ENCODE results near the gene SNX15. TPM values are rescaled to one million over a fixed set of nuclear protein-coding genes. Genes with fewer than 3 reads are reported as not detected.

Gene SNX15
- total RNA-seq, 2 donors from 2014 or later: 14.2 to 16.4 TPM

DNA sequence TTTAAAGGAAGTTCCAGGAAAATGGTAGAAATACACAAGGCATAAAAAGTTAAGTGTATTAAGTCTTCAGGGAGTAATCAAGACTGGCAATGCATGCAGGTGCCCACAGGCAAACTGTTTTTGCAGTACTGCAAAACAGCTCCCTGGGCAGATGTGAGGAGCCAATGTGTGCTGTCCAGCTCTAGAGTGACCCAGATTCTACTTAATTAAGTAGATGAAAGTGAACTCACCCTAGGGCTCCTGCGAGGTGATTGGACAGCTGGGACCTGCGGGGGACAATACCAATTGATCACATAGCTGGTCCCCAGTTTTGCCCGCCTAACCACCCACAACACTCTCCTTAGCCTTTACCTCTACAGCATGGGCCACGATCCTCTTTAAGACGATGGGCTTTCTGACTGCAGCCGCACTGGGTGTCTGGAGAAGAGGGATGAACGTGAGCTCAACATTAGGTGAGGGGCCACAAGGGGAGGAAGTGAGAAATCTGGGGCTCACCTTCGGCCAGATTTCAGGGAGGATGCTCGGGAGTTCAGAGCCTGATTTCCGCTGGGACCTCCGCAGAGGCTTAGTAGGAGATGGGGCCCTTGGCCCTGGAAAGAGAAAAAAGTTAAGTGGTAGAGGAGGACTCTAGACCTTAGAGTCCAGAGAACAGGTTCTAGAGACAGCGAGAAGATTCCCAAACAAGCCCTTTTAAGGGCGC, 56.0 kb downstream of the SNX15 start:
- peaks cover 42% of the 10 kb centered on the region for H3K36me3 Mint-ChIP-seq (ENCODE audit: low read depth)
- H3K4me3 Mint-ChIP-seq: peak overlapping the region; percentile 91
- no peak for DNase-seq
- peak overlapping the region; percentile 98 for H3K27ac Mint-ChIP-seq
- H3K4me1 Mint-ChIP-seq: peaks cover 6% of the 10 kb centered on the region
- H3K27me3 Mint-ChIP-seq (ENCODE audit: insufficient read depth): no peaks in the 10 kb centered on the region
- Histone ChIP-seq H3K36me3 (ENCODE audit: control insufficient read depth, insufficient read depth, low read length) (peaks cover 55% of the 10 kb centered on the region), H3K4me3 (ENCODE audit: low read length) (peak overlapping the region; percentile 99), H3K9me3 (ENCODE audit: control insufficient read depth, low read length) (no peaks in the 10 kb centered on the region), H3K4me1 (ENCODE audit: control insufficient read depth, insufficient read depth, low read length) (no peaks in the 10 kb centered on the region), H3K27ac (ENCODE audit: low read depth, low read length) (no peak overlapping the region), H3K9ac (ENCODE audit: extremely low read depth, low read length, poor library complexity, severe bottlenecking) (peak overlapping the region; percentile 89), H3K27me3 (ENCODE audit: control insufficient read depth, insufficient read depth, low read length, poor library complexity, severe bottlenecking) (no peaks in the 10 kb centered on the region)
- 2 to 5% methylated on average over 8 to 13 of the region's 13 CpGs for WGBS, 2 experiments (ENCODE audit: insufficient coverage in 1 of 2, insufficient read length in 1 of 2)
- TF ChIP-seq, protein P1, sequence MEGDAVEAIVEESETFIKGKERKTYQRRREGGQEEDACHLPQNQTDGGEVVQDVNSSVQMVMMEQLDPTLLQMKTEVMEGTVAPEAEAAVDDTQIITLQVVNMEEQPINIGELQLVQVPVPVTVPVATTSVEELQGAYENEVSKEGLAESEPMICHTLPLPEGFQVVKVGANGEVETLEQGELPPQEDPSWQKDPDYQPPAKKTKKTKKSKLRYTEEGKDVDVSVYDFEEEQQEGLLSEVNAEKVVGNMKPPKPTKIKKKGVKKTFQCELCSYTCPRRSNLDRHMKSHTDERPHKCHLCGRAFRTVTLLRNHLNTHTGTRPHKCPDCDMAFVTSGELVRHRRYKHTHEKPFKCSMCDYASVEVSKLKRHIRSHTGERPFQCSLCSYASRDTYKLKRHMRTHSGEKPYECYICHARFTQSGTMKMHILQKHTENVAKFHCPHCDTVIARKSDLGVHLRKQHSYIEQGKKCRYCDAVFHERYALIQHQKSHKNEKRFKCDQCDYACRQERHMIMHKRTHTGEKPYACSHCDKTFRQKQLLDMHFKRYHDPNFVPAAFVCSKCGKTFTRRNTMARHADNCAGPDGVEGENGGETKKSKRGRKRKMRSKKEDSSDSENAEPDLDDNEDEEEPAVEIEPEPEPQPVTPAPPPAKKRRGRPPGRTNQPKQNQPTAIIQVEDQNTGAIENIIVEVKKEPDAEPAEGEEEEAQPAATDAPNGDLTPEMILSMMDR (conservative IDR thresholded peaks at IDR 0.05): no peak
- no peaks in the 10 kb centered on the region for H3K9me3 Mint-ChIP-seq

DNA sequence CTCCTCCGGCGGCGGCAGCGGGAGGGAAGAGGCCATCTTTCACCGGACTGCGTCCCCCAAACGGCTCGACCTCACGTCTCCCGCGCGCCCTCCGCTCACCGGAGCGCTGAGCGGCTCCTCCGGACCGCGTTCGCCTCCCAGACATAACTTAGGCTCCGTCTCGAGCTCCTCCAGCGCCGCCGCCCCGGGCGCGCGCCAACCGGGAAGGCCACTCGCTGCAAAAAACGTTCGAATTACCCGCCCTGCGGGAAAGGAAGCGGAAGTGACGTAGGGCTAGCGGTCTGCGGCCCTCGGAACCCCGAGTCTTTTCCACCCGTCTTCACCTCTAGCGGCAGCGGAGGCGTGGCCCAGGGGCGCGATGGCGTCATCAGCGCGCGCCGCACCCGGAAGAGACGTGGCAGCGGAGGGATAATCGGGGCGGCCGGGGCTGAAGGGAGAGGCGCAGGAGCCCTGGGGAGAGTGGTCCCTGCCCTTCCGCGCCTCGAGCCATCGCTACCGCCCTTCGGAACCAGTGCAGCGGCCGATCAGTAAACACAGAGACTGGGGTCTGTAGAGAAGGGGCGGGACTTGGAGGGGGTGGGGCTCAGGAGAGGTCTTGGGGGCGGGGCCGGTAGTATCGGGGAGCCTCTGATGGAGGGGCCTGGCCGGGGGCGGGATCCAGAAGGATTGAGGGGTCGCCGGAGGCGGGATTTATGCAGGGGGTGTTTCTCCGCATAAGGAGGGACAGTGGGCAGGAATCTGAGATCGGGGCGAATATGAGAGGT, 56.8 kb downstream of the SNX15 start, which contains the start of the genes CDCA5 and ZFPL1:
Gene CDCA5 (minus strand): TSS at position 207 of the 764 bp plus-strand sequence. CDS start 62 bp downstream, at position 145.
Gene ZFPL1 (plus strand): TSS at position 389 of the 764 bp plus-strand sequence. CDS start 477 bp downstream, outside the sequence.
- DNase-seq: peak; percentile 97
- H3K4me3 Mint-ChIP-seq: peak within 1 kb of the TSS; percentile 91
- Histone ChIP-seq H3K9me3 (ENCODE audit: control insufficient read depth, low read length) (no peaks in the 10 kb centered on the region), H3K9ac (ENCODE audit: extremely low read depth, low read length, poor library complexity, severe bottlenecking) (peak within 1 kb of the TSS; percentile 89), H3K27me3 (ENCODE audit: control insufficient read depth, insufficient read depth, low read length, poor library complexity, severe bottlenecking) (no peaks in the 10 kb centered on the region), H3K27ac (ENCODE audit: low read depth, low read length) (peak within 1 kb of the TSS; percentile 50), H3K4me3 (ENCODE audit: low read length) (peak within 1 kb of the TSS; percentile 99), H3K4me1 (ENCODE audit: control insufficient read depth, insufficient read depth, low read length) (no peaks in the 10 kb centered on the region), H3K36me3 (ENCODE audit: control insufficient read depth, insufficient read depth, low read length) (peaks cover 55% of the 10 kb centered on the region)
- H3K9me3 Mint-ChIP-seq: no peaks in the 10 kb centered on the region
- peaks cover 6% of the 10 kb centered on the region for H3K4me1 Mint-ChIP-seq
- peak within 1 kb of the TSS; percentile 98 for H3K27ac Mint-ChIP-seq
- no peaks in the 10 kb centered on the region for H3K27me3 Mint-ChIP-seq (ENCODE audit: insufficient read depth)
- peaks cover 44% of the 10 kb centered on the region for H3K36me3 Mint-ChIP-seq (ENCODE audit: low read depth)
- TF ChIP-seq, protein P1 (conservative IDR thresholded peaks at IDR 0.05): no peak
- WGBS, 2 experiments (ENCODE audit: insufficient coverage in 1 of 2, insufficient read length in 1 of 2): 0% methylated on average over 41 to 79 of the region's 79 CpGs

DNA sequence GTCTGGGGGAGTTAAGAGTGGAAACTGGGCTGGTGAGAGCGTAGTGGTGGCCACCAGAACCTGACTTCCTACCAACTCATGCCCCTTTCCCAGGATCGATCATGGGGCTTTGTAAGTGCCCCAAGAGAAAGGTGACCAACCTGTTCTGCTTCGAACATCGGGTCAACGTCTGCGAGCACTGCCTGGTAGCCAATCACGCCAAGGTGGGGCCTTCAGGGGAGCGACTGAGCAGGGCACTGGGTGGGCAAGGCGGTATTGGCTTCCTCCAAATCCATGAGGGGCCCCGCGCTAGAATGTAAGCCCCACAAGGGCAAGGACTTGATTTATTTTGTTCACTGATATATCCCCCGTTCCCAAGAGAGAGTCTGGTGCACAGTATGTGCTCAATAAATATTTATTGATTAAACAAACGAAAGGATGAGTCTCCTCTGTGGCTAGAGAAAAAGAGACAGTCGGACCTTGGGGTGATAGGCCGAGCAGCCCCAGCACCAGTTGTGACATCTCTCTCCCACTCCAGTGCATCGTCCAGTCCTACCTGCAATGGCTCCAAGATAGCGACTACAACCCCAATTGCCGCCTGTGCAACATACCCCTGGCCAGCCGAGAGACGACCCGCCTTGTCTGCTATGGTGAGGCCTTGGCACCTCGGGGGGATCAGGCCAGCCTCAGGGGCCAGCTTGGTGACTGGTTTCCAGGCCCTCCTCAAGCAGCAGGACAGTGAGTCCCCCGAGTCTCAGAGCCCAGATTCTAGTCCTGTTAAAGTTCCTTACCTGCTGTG, 57.5 kb downstream of the SNX15 start:
- Mint-ChIP-seq H3K9me3 (no peaks in the 10 kb centered on the region), H3K4me3 (peak overlapping the region; percentile 91), H3K27me3 (ENCODE audit: insufficient read depth) (no peaks in the 10 kb centered on the region), H3K4me1 (peaks cover 6% of the 10 kb centered on the region), H3K36me3 (ENCODE audit: low read depth) (peaks cover 49% of the 10 kb centered on the region), H3K27ac (peak overlapping the region; percentile 98)
- 56 to 60% methylated on average over 19 to 23 of the region's 23 CpGs for WGBS, 2 experiments (ENCODE audit: insufficient coverage in 1 of 2, insufficient read length in 1 of 2)
- TF ChIP-seq, protein P1 (conservative IDR thresholded peaks at IDR 0.05): no peak
- Histone ChIP-seq H3K4me1 (ENCODE audit: control insufficient read depth, insufficient read depth, low read length) (no peaks in the 10 kb centered on the region), H3K9ac (ENCODE audit: extremely low read depth, low read length, poor library complexity, severe bottlenecking) (peak overlapping the region; percentile 89), H3K27ac (ENCODE audit: low read depth, low read length) (no peak overlapping the region), H3K27me3 (ENCODE audit: control insufficient read depth, insufficient read depth, low read length, poor library complexity, severe bottlenecking) (no peaks in the 10 kb centered on the region), H3K4me3 (ENCODE audit: low read length) (peak overlapping the region; percentile 99), H3K36me3 (ENCODE audit: control insufficient read depth, insufficient read depth, low read length) (peaks cover 54% of the 10 kb centered on the region), H3K9me3 (ENCODE audit: control insufficient read depth, low read length) (no peaks in the 10 kb centered on the region)
- no peak for DNase-seq

Measured in endodermal cell (in vitro differentiated cells).